ENCODE results near the gene BDP1.
A peak's percentile ranks its signal among the peaks of the same experiment; 100 is the strongest.
"Not testable (repeated sequence)": the region's sequence is repeated elsewhere in the genome, so short reads cannot be mapped to it uniquely, and the experiment has no call there.

BDP1 gene

GRCh38 chr5:71455427-71456361 is at the start of gene BDP1:
Gene BDP1, plus strand, starts transcription at chr5:71455651. Its CDS starts 227 bp downstream, at chr5:71455878.
- H3K9ac ChIP-seq (ENCODE audit: low read length) = peak within 1 kb of the TSS; percentile 79
- H3K36me3 ChIP-seq (ENCODE audit: low read length) = peaks cover 11% of the 10 kb centered on the region

GRCh38 chr5:71410088-71410487 is 45.4 kb upstream of the BDP1 start:
- H3F3A ChIP-seq (ENCODE audit: insufficient read depth); H3K9ac ChIP-seq (ENCODE audit: low read length); H4K20me1 ChIP-seq (ENCODE audit: low read depth, low read length); H3K9me3 ChIP-seq (ENCODE audit: insufficient read depth, low read length); H3K4me2 ChIP-seq (ENCODE audit: low read depth, low read length, poor library complexity, severe bottlenecking); H3K36me3 ChIP-seq (ENCODE audit: low read length); H3K4me3 ChIP-seq (ENCODE audit: insufficient read depth, low read length, poor library complexity, severe bottlenecking); H3K9me2 ChIP-seq (replicated peaks; ENCODE audit: insufficient read depth, low read length); H3K79me2 ChIP-seq (ENCODE audit: insufficient read depth, low read length); H3K27ac ChIP-seq (ENCODE audit: low read depth, low read length); H2AFZ ChIP-seq (ENCODE audit: low read depth, low read length, severe bottlenecking); H3K27me3 ChIP-seq (ENCODE audit: low read length): not testable (repeated sequence)

More at GRCh38 chr5:71455427-71456361, at the start of gene BDP1:
- peak within 1 kb of the TSS; percentile 60 for H3K27ac ChIP-seq (ENCODE audit: low read depth, low read length)
- peak within 1 kb of the TSS; percentile 95 for H2AFZ ChIP-seq (ENCODE audit: low read depth, low read length, severe bottlenecking)
- peak within 1 kb of the TSS; percentile 99 for H3K4me2 ChIP-seq (ENCODE audit: low read depth, low read length, poor library complexity, severe bottlenecking)
- TF ChIP-seq EZH2phosphoT487 (conservative IDR thresholded peaks at IDR 0.05; ENCODE audit: low read length) (no peak), CTCF (IDR thresholded peaks at IDR 0.05; ENCODE audit: insufficient read depth, low read length, poor library complexity, severe bottlenecking) (no peak)
- H3K9me3 ChIP-seq (ENCODE audit: insufficient read depth, low read length) = no peaks in the 10 kb centered on the region
- H3K27me3 ChIP-seq (ENCODE audit: low read length) = no peaks in the 10 kb centered on the region
- peaks cover 10% of the 10 kb centered on the region; the same call in 1 of the 2 replicates for H3F3A ChIP-seq (ENCODE audit: insufficient read depth)
- H3K9me2 ChIP-seq (replicated peaks; ENCODE audit: insufficient read depth, low read length) = no peaks in the 10 kb centered on the region
- peaks cover 42% of the 10 kb centered on the region for H3K79me2 ChIP-seq (ENCODE audit: insufficient read depth, low read length)
- peaks cover 9% of the 10 kb centered on the region for H4K20me1 ChIP-seq (ENCODE audit: low read depth, low read length)
- H3K4me3 ChIP-seq (ENCODE audit: insufficient read depth, low read length, poor library complexity, severe bottlenecking) = peak within 1 kb of the TSS; percentile 96

GRCh38 chr5:71415626-71416025 is 39.8 kb upstream of the BDP1 start:
- H3K27me3 ChIP-seq (ENCODE audit: low read length); H2AFZ ChIP-seq (ENCODE audit: low read depth, low read length, severe bottlenecking); H3K4me3 ChIP-seq (ENCODE audit: insufficient read depth, low read length, poor library complexity, severe bottlenecking); H4K20me1 ChIP-seq (ENCODE audit: low read depth, low read length); H3F3A ChIP-seq (ENCODE audit: insufficient read depth); H3K4me2 ChIP-seq (ENCODE audit: low read depth, low read length, poor library complexity, severe bottlenecking); H3K27ac ChIP-seq (ENCODE audit: low read depth, low read length); H3K9me3 ChIP-seq (ENCODE audit: insufficient read depth, low read length); H3K36me3 ChIP-seq (ENCODE audit: low read length); H3K9me2 ChIP-seq (replicated peaks; ENCODE audit: insufficient read depth, low read length); H3K9ac ChIP-seq (ENCODE audit: low read length); H3K79me2 ChIP-seq (ENCODE audit: insufficient read depth, low read length): not testable (repeated sequence)

- not testable (repeated sequence) for H3K27ac ChIP-seq (ENCODE audit: low read depth, low read length); H3K27me3 ChIP-seq (ENCODE audit: low read length); H3K4me2 ChIP-seq (ENCODE audit: low read depth, low read length, poor library complexity, severe bottlenecking); H4K20me1 ChIP-seq (ENCODE audit: low read depth, low read length); H2AFZ ChIP-seq (ENCODE audit: low read depth, low read length, severe bottlenecking); H3F3A ChIP-seq (ENCODE audit: insufficient read depth); H3K9ac ChIP-seq (ENCODE audit: low read length); H3K36me3 ChIP-seq (ENCODE audit: low read length); H3K79me2 ChIP-seq (ENCODE audit: insufficient read depth, low read length); H3K9me3 ChIP-seq (ENCODE audit: insufficient read depth, low read length); H3K9me2 ChIP-seq (replicated peaks; ENCODE audit: insufficient read depth, low read length); H3K4me3 ChIP-seq (ENCODE audit: insufficient read depth, low read length, poor library complexity, severe bottlenecking)
These were observed 37.4 kb upstream of the BDP1 start for GRCh38 chr5:71418026-71418425.

- not testable (repeated sequence) for H3K27ac ChIP-seq (ENCODE audit: low read depth, low read length); H3K9ac ChIP-seq (ENCODE audit: low read length); H3F3A ChIP-seq (ENCODE audit: insufficient read depth); H3K9me2 ChIP-seq (replicated peaks; ENCODE audit: insufficient read depth, low read length); H4K20me1 ChIP-seq (ENCODE audit: low read depth, low read length); H3K4me3 ChIP-seq (ENCODE audit: insufficient read depth, low read length, poor library complexity, severe bottlenecking); H3K36me3 ChIP-seq (ENCODE audit: low read length); H3K4me2 ChIP-seq (ENCODE audit: low read depth, low read length, poor library complexity, severe bottlenecking); H2AFZ ChIP-seq (ENCODE audit: low read depth, low read length, severe bottlenecking); H3K27me3 ChIP-seq (ENCODE audit: low read length); H3K79me2 ChIP-seq (ENCODE audit: insufficient read depth, low read length); H3K9me3 ChIP-seq (ENCODE audit: insufficient read depth, low read length)
These were observed 34.2 kb upstream of the BDP1 start for GRCh38 chr5:71421278-71421677.

- not testable (repeated sequence) for H3K4me3 ChIP-seq (ENCODE audit: insufficient read depth, low read length, poor library complexity, severe bottlenecking); H4K20me1 ChIP-seq (ENCODE audit: low read depth, low read length)
These were observed 31.6 kb upstream of the BDP1 start for GRCh38 chr5:71423896-71424295.

GRCh38 chr5:71426686-71427474 is 28.6 kb upstream of the BDP1 start:
- not testable (repeated sequence) for H3K9ac ChIP-seq (ENCODE audit: low read length); H3K9me3 ChIP-seq (ENCODE audit: insufficient read depth, low read length); H3K79me2 ChIP-seq (ENCODE audit: insufficient read depth, low read length); H3K36me3 ChIP-seq (ENCODE audit: low read length); H3F3A ChIP-seq (ENCODE audit: insufficient read depth); H3K4me2 ChIP-seq (ENCODE audit: low read depth, low read length, poor library complexity, severe bottlenecking); H3K9me2 ChIP-seq (replicated peaks; ENCODE audit: insufficient read depth, low read length); H3K4me3 ChIP-seq (ENCODE audit: insufficient read depth, low read length, poor library complexity, severe bottlenecking); H3K27ac ChIP-seq (ENCODE audit: low read depth, low read length); H2AFZ ChIP-seq (ENCODE audit: low read depth, low read length, severe bottlenecking); H4K20me1 ChIP-seq (ENCODE audit: low read depth, low read length); H3K27me3 ChIP-seq (ENCODE audit: low read length)

More at GRCh38 chr5:71423896-71424295, 31.6 kb upstream of the BDP1 start:
- H3K36me3 ChIP-seq (ENCODE audit: low read length); H3K79me2 ChIP-seq (ENCODE audit: insufficient read depth, low read length); H3K9me3 ChIP-seq (ENCODE audit: insufficient read depth, low read length); H3K4me2 ChIP-seq (ENCODE audit: low read depth, low read length, poor library complexity, severe bottlenecking); H3K27ac ChIP-seq (ENCODE audit: low read depth, low read length); H3K27me3 ChIP-seq (ENCODE audit: low read length); H3K9me2 ChIP-seq (replicated peaks; ENCODE audit: insufficient read depth, low read length); H3K9ac ChIP-seq (ENCODE audit: low read length); H3F3A ChIP-seq (ENCODE audit: insufficient read depth); H2AFZ ChIP-seq (ENCODE audit: low read depth, low read length, severe bottlenecking): not testable (repeated sequence)
